Liver (tissue), 9 donors: ENCODE results near the gene TIMM29. TPM values are rescaled to one million over a fixed set of nuclear protein-coding genes. Genes with fewer than 3 reads are reported as not detected.

Experiments
- DNase-seq: peaks from one replicate; pipeline ENCODE4 v3.0.0-alpha.2; 2017; ENCODE audit warnings: low spot score
- H3K27ac ChIP-seq, 2 donors: one replicate each; pipeline ENCODE4 v1.7.0; 2013; ENCODE audit warnings: inconsistent platforms in 2 of 2, low read length in 2 of 2, control low read depth in 1 of 2, low read depth in 1 of 2, mild to moderate bottlenecking in 1 of 2
- H3K27me3 ChIP-seq, 4 donors: one replicate each; pipeline versions ENCODE4 v1.6.1 to v1.7.0; 2013; ENCODE audit warnings: low read length in 3 of 4, inconsistent platforms in 1 of 4, mild to moderate bottlenecking in 1 of 4, moderate library complexity in 1 of 4; ENCODE audit not compliant: control insufficient read depth in 4 of 4, insufficient read depth in 4 of 4
- H3K36me3 ChIP-seq, 4 donors: one replicate each; pipeline versions ENCODE4 v1.6.1 to v1.7.0; 2013; ENCODE audit warnings: low read length in 3 of 4, mild to moderate bottlenecking in 3 of 4, low read depth in 1 of 4, moderate library complexity in 1 of 4; ENCODE audit not compliant: control insufficient read depth in 4 of 4, insufficient read depth in 3 of 4
- H3K4me1 ChIP-seq, 4 donors: one replicate each; pipeline versions ENCODE4 v1.6.1 to v1.7.0; 2013; ENCODE audit warnings: low read length in 3 of 4, mild to moderate bottlenecking in 3 of 4, moderate library complexity in 1 of 4; ENCODE audit not compliant: control insufficient read depth in 4 of 4, insufficient read depth in 4 of 4
- H3K4me3 ChIP-seq, 3 donors: one replicate each; pipeline versions ENCODE4 v1.6.1 to v1.7.0; 2013; ENCODE audit warnings: low read length in 3 of 3, control low read depth in 1 of 3, low read depth in 1 of 3, mild to moderate bottlenecking in 1 of 3
- H3K9ac ChIP-seq, 2 donors: one replicate each; pipeline ENCODE4 v1.7.0; 2013; ENCODE audit warnings: low read length in 2 of 2, mild to moderate bottlenecking in 2 of 2, moderate library complexity in 2 of 2, control low read depth in 1 of 2, low read depth in 1 of 2
- H3K9me3 ChIP-seq, 4 donors: one replicate each; pipeline versions ENCODE4 v1.6.1 to v1.7.0; 2013; ENCODE audit warnings: low read length in 3 of 4; ENCODE audit not compliant: control insufficient read depth in 4 of 4
- EGR1 ChIP-seq, 2 donors: IDR thresholded peaks; 2 replicates each; pipeline ENCODE4 v1.6.1; 2016 to 2018; ENCODE audit warnings: antibody characterized with exemption in 2 of 2, low read depth in 2 of 2
- FOXA1 ChIP-seq: IDR thresholded peaks from 2 replicates; pipeline ENCODE4 v1.6.1; 2016; ENCODE audit warnings: antibody characterized with exemption
- FOXA2 ChIP-seq: IDR thresholded peaks from 2 replicates; pipeline ENCODE4 v1.6.1; 2016; ENCODE audit warnings: antibody characterized with exemption
- GABPA ChIP-seq, 2 donors: IDR thresholded peaks in 1 of 2; conservative IDR thresholded peaks in 1 of 2; 2 replicates each; pipeline ENCODE4 v1.6.1; 2016; ENCODE audit warnings: antibody characterized with exemption in 2 of 2, mild to moderate bottlenecking in 1 of 2, moderate library complexity in 1 of 2
- HNF4A ChIP-seq, 2 donors: conservative IDR thresholded peaks; 2 replicates each; pipeline ENCODE4 v1.6.1; 2016; ENCODE audit warnings: antibody characterized with exemption in 2 of 2, mild to moderate bottlenecking in 2 of 2
- HNF4G ChIP-seq: IDR thresholded peaks from 2 replicates; pipeline ENCODE4 v1.6.1; 2016; ENCODE audit warnings: antibody characterized with exemption
- JUND ChIP-seq, 2 donors: IDR thresholded peaks; 2 replicates each; pipeline ENCODE4 v1.6.1; 2016; ENCODE audit warnings: antibody characterized with exemption in 2 of 2
- NR2F2 ChIP-seq: IDR thresholded peaks from 2 replicates; pipeline ENCODE4 v1.6.1; 2016; ENCODE audit warnings: antibody characterized with exemption
- RAD21 ChIP-seq, 2 donors: IDR thresholded peaks; 2 replicates each; pipeline ENCODE4 v1.6.1; 2016; ENCODE audit warnings: antibody characterized with exemption in 2 of 2, mild to moderate bottlenecking in 2 of 2
- RXRA ChIP-seq, 2 donors: IDR thresholded peaks; 2 replicates each; pipeline ENCODE4 v1.6.1; 2017 to 2018; ENCODE audit warnings: antibody characterized with exemption in 2 of 2, mild to moderate bottlenecking in 1 of 2
- SP1 ChIP-seq: IDR thresholded peaks from 2 replicates; pipeline ENCODE4 v1.6.1; 2018; ENCODE audit warnings: antibody characterized with exemption, mild to moderate bottlenecking
- TAF1 ChIP-seq: conservative IDR thresholded peaks from 2 replicates; pipeline ENCODE4 v1.6.1; 2016; ENCODE audit warnings: antibody characterized with exemption, mild to moderate bottlenecking
- YY1 ChIP-seq: IDR thresholded peaks from 2 replicates; pipeline ENCODE4 v1.6.1; 2016; ENCODE audit warnings: antibody characterized with exemption, mild to moderate bottlenecking
- WGBS: extraction: QIAGEN DNeasy Blood & Tissue Kit; methylation state at CpG from one replicate; pipeline ENCODE4 v1.1.7; 2013; 5-methylcytosine and 5-hydroxymethylcytosine counted together
- polyA plus RNA-seq, 2 donors: library from polyadenylated mRNA; stranded (reverse) in 1 of 2; unstranded in 1 of 2; fragments of 200-250 nt in 1 of 2; fragments of >200 nt in 1 of 2; fragmentation: Nextera tagmentation in 1 of 2; extraction: Ambion mirVana in 1 of 2; gene quantifications; one replicate each; pipeline versions ENCODE4 v1.2.1 to v1.2.3, GENCODE V29; 2013 to 2015
- total RNA-seq, 2 donors: library from RNA; depleted of rRNA; stranded (reverse); fragments of >200 nt; gene quantifications; one replicate each; pipeline ENCODE4 v1.2.3, GENCODE V29; 2014
- TF ChIP-seq, protein P1 (sequence below): IDR thresholded peaks from 2 replicates; pipeline ENCODE4 v1.6.1; 2016; ENCODE audit warnings: antibody characterized with exemption
- TF ChIP-seq, protein P2 (sequence below): IDR thresholded peaks from 2 replicates; pipeline ENCODE4 v1.6.1; 2016; ENCODE audit warnings: antibody characterized with exemption
- TF ChIP-seq, protein P3 (sequence below): IDR thresholded peaks from 2 replicates; pipeline ENCODE4 v1.6.1; 2016; ENCODE audit warnings: antibody characterized with exemption, mild to moderate bottlenecking
- TF ChIP-seq, protein P4 (sequence below): IDR thresholded peaks from 2 replicates; pipeline ENCODE4 v1.6.1; 2016; ENCODE audit warnings: antibody characterized with exemption
- donor health status: healthy.
- donor health status: healthy.
- donor health status: healthy.
- donor health status: healthy.
- donor health status: healthy.

TIMM29 gene
- total and polyA plus RNA-seq, 4 donors: 9.4 to 25.2 (median 14.6) TPM

DNA sequence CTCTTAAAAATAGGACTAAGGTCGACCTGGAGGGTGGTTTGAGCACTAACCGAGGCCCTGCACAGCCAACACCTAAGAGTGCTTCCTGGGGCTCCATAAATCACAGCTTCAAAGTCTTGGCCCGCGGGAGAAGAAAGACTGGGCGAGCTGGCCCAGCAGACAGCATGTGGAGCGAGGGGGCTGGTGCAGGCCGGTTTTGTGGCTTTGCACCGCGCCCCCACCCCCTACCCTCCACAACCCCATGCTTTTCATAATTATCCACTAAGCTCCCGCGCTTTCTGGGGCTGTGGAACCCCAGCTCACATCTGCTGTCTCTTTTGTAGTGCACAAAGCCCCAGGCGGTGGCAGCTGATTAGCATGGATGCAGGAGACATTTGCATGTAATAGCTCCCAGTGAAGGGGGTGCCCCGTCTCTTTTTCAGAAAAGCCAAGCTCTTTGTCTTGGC is 40.2 kb upstream of the TIMM29 start:
- no peaks in the 10 kb centered on the region for H3K36me3 ChIP-seq
- peaks cover 0 to 5% (median 0%) of the 10 kb centered on the region in 4 donors for H3K4me1 ChIP-seq
- H3K27me3 ChIP-seq: no peaks in the 10 kb centered on the region
- no peak overlapping the region for H3K27ac ChIP-seq
- TF ChIP-seq EGR1 (IDR thresholded peaks at IDR 0.05; ENCODE audit: low read depth in 2 of 2) (no peak), HNF4A (conservative IDR thresholded peaks at IDR 0.05) (no peak), NR2F2 (no peak), TAF1 (no peak), SP1 (no peak), YY1 (no peak), JUND (IDR thresholded peaks at IDR 0.05) (no peak), HNF4G (no peak), RAD21 (IDR thresholded peaks at IDR 0.05) (no peak), GABPA (IDR thresholded peaks at IDR 0.05 in 1 of 2, conservative IDR thresholded peaks at IDR 0.05 in 1 of 2) (no peak), FOXA1 (no peak)
- TF ChIP-seq, protein P1, sequence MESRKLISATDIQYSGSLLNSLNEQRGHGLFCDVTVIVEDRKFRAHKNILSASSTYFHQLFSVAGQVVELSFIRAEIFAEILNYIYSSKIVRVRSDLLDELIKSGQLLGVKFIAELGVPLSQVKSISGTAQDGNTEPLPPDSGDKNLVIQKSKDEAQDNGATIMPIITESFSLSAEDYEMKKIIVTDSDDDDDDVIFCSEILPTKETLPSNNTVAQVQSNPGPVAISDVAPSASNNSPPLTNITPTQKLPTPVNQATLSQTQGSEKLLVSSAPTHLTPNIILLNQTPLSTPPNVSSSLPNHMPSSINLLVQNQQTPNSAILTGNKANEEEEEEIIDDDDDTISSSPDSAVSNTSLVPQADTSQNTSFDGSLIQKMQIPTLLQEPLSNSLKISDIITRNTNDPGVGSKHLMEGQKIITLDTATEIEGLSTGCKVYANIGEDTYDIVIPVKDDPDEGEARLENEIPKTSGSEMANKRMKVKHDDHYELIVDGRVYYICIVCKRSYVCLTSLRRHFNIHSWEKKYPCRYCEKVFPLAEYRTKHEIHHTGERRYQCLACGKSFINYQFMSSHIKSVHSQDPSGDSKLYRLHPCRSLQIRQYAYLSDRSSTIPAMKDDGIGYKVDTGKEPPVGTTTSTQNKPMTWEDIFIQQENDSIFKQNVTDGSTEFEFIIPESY: no peak
- TF ChIP-seq, protein P2, sequence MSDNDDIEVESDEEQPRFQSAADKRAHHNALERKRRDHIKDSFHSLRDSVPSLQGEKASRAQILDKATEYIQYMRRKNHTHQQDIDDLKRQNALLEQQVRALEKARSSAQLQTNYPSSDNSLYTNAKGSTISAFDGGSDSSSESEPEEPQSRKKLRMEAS: no peak
- TF ChIP-seq, protein P3, sequence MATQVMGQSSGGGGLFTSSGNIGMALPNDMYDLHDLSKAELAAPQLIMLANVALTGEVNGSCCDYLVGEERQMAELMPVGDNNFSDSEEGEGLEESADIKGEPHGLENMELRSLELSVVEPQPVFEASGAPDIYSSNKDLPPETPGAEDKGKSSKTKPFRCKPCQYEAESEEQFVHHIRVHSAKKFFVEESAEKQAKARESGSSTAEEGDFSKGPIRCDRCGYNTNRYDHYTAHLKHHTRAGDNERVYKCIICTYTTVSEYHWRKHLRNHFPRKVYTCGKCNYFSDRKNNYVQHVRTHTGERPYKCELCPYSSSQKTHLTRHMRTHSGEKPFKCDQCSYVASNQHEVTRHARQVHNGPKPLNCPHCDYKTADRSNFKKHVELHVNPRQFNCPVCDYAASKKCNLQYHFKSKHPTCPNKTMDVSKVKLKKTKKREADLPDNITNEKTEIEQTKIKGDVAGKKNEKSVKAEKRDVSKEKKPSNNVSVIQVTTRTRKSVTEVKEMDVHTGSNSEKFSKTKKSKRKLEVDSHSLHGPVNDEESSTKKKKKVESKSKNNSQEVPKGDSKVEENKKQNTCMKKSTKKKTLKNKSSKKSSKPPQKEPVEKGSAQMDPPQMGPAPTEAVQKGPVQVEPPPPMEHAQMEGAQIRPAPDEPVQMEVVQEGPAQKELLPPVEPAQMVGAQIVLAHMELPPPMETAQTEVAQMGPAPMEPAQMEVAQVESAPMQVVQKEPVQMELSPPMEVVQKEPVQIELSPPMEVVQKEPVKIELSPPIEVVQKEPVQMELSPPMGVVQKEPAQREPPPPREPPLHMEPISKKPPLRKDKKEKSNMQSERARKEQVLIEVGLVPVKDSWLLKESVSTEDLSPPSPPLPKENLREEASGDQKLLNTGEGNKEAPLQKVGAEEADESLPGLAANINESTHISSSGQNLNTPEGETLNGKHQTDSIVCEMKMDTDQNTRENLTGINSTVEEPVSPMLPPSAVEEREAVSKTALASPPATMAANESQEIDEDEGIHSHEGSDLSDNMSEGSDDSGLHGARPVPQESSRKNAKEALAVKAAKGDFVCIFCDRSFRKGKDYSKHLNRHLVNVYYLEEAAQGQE: no peak
- DNase-seq: no peak
- no peak overlapping the region for H3K4me3 ChIP-seq
- no peaks in the 10 kb centered on the region for H3K9me3 ChIP-seq
- WGBS: 86% methylated on average over 13 of the region's 13 CpGs
- no peak overlapping the region for H3K9ac ChIP-seq

DNA sequence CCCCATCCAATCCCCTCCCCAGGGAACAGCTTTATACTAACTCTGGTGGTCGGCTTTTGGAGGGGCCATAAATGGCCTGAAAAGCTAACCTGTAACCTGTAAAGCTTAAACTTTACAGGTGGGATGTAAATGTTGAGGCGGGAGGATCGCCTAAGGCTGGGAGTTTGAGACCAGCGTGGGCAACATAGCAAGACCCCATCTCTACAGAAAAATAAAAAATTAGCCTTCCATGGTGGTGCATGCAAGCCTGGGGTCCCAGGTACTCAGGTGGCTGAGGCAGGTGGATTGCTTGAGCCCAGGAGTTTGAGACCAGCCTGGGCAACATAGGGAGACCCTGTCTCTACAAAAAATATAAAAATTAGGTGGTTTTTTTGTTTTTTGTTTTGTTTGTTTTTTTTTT is 38.7 kb upstream of the TIMM29 start:
- Histone ChIP-seq H3K27ac (no peak overlapping the region), H3K27me3 (no peaks in the 10 kb centered on the region), H3K36me3 (peaks cover 0 to 1% (median 0%) of the 10 kb centered on the region in 4 donors), H3K4me1 (peaks cover 0 to 5% (median 0%) of the 10 kb centered on the region in 4 donors), H3K4me3 (no peak overlapping the region), H3K9me3 (no peaks in the 10 kb centered on the region), H3K9ac (no peak overlapping the region)
- 97% methylated on average over 4 of the region's 4 CpGs for WGBS
- TF ChIP-seq, protein P2: no peak
- TF ChIP-seq YY1 (no peak), HNF4A (conservative IDR thresholded peaks at IDR 0.05) (no peak), FOXA1 (no peak), TAF1 (no peak), GABPA (IDR thresholded peaks at IDR 0.05 in 1 of 2, conservative IDR thresholded peaks at IDR 0.05 in 1 of 2) (no peak), HNF4G (no peak), FOXA2 (no peak), RXRA (IDR thresholded peaks at IDR 0.05) (no peak), RAD21 (IDR thresholded peaks at IDR 0.05) (no peak)
- TF ChIP-seq, protein P1: no peak
- TF ChIP-seq, protein P3: no peak
- TF ChIP-seq, protein P4, sequence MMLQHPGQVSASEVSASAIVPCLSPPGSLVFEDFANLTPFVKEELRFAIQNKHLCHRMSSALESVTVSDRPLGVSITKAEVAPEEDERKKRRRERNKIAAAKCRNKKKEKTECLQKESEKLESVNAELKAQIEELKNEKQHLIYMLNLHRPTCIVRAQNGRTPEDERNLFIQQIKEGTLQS: no peak
- no peak for DNase-seq
